Measurements from ENCODE around the gene PMS1.
"Not testable (repeated sequence)": the region's sequence is repeated elsewhere in the genome, so short reads cannot be mapped to it uniquely, and the experiment has no call there.

PMS1 gene

DNA sequence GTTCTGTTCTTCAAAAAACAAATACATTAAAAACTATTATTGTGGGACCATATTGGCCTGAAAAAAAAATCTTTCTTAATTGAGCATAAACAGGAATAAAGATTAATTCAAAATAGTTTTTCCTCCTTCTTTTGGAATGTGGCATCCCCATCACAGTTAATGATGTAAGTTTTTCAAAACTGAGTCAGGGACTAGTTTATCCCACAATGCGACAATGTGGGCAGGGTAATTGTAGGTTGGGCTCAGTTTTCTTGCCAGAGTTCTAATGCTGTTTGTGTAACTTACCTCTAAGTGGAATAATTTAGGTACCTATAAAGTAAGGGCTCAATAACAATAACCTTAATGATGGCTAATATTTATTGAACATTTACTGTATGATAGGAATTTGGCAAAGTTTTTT lies 82.0 kb downstream of the PMS1 start:
- DNase-seq = no peak

DNA sequence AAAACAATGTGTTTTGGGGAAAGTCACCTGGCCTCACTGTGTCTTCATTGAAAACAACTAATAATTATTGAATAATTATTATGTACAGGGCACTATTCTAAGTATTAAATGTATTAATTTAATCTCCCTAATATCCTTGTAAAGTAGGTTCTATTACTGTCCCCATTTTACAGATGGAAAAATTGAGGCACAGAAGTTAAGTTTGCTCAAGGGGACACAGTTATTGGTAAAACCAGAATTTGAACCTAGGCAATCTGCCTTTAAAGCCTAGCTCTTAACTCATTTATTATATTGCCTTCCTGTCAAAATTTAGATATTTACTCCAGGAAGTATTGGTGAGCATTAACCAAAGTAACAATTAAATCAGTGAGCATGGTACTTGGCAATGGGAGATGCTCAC lies 84.6 kb downstream of the PMS1 start:
- DNase-seq = no peak

GRCh38 chr2:189870381-189871085 lies 86.3 kb downstream of the PMS1 start:
- DNase-seq = no peak

GRCh38 chr2:189873696-189874095 lies 89.4 kb downstream of the PMS1 start:
- no peak for DNase-seq

- DNase-seq = peak; percentile 18
Measured at GRCh38 chr2:189874586-189875320, 90.5 kb downstream of the PMS1 start.

- no peak for DNase-seq
Measured at GRCh38 chr2:189876271-189876670, 92.0 kb downstream of the PMS1 start.

GRCh38 chr2:189879716-189880081 lies 95.4 kb downstream of the PMS1 start:
- DNase-seq = no peak

- no peak for DNase-seq
Measured at GRCh38 chr2:189880429-189880828, 96.2 kb downstream of the PMS1 start.

- DNase-seq = no peak
Measured at GRCh38 chr2:189880832-189881492, 96.7 kb downstream of the PMS1 start.

DNA sequence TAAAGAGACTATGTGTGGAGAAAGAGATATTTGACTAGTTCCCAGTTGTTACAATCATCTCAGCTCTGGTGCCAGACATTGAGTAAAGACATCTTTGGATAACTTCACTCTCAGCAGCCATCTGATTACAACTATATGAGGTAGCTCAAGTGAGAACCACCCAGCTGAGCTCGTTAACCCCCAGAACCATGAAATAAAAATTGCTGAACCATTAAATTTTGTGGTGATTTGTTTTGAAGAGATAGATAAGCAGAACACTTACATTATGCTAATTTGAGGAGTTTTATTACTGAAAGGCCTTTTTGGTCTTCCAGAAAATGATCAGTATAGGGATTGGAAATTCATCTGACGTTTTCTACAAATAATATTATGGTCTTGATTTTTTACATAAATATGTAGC lies 101.1 kb downstream of the PMS1 start:
- DNase-seq = no peak

DNA sequence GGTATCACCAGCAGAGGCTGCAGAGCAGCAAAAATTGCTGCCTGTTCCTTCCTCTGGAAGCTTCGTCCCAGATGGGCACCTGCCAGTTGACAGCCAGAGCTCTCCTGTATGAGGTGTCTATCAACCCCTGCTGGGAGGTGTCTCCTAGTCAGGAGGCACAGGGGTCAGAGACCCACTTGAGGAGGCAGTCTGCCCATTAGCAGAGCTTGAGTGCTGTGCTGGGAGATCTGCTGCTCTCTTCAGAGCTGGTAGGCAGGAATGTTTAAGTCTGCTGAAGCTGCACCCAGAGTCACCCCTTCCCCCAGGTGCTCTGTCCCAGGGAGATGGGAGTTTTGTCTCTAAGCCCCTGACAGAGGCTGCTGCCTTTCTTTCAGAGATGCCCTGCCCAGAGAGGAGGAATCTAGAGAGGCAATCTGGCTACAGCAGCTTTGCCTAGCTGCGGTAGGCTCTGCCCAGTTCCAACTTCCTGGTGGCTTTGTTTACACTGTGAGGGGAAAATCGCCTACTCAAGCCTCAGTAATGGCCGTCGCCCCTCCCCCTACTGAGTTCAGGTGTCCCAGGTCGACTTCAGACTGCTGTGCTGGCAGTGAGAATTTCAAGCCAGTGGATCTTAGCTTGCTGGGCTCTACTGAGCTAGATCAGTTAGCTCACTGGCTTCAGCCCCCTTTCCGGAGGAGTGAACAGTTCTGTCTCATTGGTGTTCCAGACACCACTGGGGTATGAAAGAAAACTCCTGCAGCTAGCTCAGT lies 108.5 kb downstream of the PMS1 start:
- not testable (repeated sequence) for DNase-seq

- no peak for DNase-seq
Measured at GRCh38 chr2:189896809-189897208, 112.6 kb downstream of the PMS1 start.

- DNase-seq = no peak
Measured at GRCh38 chr2:189899101-189899500, 114.9 kb downstream of the PMS1 start.

DNA sequence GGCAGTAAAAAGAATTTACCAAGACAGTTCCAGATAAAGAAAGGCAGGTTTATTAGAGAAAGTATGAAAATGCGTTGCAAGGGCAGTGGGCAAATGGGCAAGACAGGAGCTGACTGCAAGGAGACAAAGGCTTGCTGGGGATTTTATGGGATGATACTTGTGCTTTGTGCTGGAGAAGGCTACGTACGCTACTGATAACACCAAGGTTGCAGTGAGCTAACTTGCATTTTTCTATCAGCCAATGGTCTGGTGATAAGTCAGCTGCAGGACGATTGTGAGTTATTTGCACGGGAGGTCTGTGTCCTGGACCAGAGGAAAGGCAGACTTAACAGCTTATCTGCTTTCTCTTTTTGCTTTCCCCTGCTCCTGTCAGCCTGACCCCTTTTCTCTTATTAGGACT lies 116.5 kb downstream of the PMS1 start:
- DNase-seq = no peak

DNA sequence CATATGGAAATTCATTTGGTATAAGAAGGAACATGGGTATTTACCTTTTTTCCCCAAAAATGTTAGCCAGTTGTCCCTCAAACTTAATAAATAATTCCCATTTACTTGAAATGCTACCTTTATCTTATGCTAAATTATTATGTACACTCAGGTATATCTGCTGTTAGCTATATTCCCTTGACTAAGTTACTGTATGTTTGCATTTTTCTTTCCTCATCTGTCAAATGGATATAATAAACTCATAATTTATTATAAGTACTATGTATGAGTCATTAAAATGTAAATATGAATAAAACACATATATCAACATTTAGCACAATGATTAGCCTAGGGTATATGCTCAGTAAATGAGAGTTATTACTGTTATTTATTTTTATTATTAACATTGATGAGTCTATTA lies 117.4 kb downstream of the PMS1 start:
- no peak for DNase-seq

- DNase-seq = no peak
Measured at GRCh38 chr2:189913821-189914220, 129.6 kb downstream of the PMS1 start.

GRCh38 chr2:189916651-189917050 lies 132.4 kb downstream of the PMS1 start:
- DNase-seq = no peak
